Airway epithelial cell (primary cell): Measurements from ENCODE around the gene TWIST1. TPM values are rescaled to one million over a fixed set of nuclear protein-coding genes. Genes with fewer than 3 reads are reported as not detected.

ENCODE experiments used
- total RNA-seq: library from RNA; depleted of rRNA; stranded (reverse); fragments of >200 nt; gene quantifications from 2 replicates; pipeline ENCODE4 v1.2.3, GENCODE V29; 2015

The TWIST1 gene
- 2.6 and 5.3 TPM in 2 replicates for total RNA-seq

DNA sequence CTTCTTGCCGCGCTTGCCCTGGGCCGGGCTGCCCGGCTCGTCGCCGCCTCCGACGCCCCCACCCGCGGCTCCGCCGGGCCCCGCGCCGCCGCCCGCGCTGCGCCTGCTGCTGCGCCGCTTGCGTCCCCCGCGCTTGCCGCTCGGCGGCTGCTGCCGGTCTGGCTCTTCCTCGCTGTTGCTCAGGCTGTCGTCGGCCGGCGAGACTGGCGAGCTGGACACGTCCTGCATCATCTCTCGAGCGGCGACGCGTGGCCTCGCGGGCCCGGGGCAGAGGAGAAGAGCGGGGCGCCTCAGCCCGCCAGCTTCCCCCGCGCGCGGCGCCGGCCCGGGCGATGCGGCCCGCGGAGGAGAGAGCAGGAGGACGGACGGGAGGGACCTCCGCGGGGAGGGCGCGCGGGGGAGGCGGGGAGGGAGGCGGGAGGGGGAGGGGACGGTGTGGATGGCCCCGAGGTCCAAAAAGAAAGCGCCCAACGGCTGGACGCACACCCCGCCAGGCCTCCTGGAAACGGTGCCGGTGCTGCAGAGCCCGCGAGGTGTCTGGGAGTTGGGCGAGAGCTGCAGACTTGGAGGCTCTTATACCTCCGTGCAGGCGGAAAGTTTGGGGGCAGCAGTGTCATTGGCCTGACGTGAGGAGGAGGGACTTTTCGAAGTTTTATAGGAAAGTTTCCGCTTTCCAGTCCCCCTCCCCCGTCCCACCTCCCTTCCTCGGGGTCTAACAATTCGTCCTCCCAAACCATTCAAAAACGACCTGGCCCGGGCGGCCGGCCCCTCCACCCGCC is at the start of gene TWIST1:
Gene TWIST1 (minus strand): TSS at position 546 of the 779 bp plus-strand sequence. CDS start 315 bp downstream, at position 231.

DNA sequence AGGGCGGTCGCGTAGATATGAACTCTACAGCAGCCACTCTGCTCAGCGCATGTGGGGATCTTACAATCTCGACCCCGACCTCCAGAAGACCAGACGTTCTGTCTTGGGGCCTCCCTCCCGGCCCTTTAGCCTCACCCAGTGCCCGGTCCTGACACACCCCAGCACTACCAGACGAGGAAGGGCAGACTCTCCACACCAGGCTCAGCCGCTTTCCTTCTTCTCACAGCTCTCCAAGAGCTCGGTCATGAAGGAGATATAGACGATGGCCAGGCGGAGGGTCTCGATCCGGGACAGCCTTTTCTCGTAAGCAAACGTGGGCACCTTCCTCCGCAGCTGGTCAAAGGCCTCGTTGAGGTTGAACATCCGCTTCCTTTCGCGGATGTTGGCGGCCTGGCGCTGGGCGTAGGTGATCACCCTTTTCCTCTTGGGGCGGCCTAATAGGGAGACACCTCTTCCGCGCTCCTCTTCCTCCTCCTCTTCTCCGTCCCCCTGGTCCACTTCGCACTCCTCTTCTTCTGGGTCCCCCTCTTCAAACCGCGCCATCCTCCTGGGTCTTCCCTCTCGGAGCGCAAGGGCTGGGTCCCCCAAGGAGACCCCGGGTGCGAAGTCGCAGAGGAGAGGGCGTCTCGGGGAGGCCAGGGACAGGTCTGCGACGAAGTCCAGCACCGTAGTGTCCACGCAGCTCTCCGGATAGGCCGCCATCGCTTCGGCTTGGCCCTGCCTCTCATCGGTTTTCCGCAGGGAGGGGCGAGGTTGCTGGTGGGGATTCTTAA is 27.4 kb upstream of the TWIST1 start, which contains the start of gene FERD3L:
Gene FERD3L (minus strand): TSS at position 761 of the 773 bp plus-strand sequence. CDS start 59 bp downstream, at position 702.

Other genes starting within 250 kb of the TWIST1 start
- gene FERD3L, start 27.8 kb upstream of the TWIST1 start, total RNA-seq, result not detected in 2 replicates